ENCODE results near the gene ENTR1.

DNA sequence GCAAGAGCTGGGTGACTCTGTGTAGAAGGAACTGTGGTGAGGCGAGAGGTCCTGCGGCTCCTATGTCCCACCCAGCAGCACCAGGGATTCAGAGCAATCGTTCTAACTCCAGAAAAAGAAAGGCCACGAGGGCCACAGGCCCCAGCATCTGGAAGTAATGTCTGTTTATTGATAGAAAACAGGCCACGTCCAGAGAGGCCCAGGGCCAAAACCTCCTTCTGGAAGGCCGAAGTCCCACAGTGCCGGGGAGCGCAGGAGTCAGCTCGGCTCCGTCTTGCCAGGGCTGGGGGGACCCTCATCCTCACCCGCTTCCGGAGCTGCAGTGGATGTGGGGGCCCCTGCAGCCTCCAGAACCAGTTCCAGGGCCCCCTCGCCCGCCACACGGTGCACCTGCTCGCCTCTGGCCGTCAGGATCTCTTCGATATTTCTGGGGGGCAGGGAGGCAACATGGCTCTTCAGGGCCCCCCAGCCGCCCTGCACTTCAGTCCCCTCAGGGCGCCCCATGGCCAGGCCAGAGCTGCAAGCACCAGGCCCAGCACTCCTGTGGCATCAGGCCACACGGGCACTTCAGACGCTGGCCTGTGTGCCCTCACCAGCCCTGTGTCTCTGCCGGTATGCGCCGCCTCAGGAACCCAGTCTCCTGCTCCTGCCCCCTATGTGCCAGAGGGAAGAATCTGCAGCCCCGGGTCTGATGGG, 48.5 kb downstream of the ENTR1 start:
- TF ChIP-seq EZH2 (IDR thresholded peaks at IDR 0.05) (no peak), CTCF (IDR thresholded peaks at IDR 0.05) (no peak), EZH2phosphoT487 (IDR thresholded peaks at IDR 0.05) (no peak)
